ENCODE results near the gene ASPG.

DNA sequence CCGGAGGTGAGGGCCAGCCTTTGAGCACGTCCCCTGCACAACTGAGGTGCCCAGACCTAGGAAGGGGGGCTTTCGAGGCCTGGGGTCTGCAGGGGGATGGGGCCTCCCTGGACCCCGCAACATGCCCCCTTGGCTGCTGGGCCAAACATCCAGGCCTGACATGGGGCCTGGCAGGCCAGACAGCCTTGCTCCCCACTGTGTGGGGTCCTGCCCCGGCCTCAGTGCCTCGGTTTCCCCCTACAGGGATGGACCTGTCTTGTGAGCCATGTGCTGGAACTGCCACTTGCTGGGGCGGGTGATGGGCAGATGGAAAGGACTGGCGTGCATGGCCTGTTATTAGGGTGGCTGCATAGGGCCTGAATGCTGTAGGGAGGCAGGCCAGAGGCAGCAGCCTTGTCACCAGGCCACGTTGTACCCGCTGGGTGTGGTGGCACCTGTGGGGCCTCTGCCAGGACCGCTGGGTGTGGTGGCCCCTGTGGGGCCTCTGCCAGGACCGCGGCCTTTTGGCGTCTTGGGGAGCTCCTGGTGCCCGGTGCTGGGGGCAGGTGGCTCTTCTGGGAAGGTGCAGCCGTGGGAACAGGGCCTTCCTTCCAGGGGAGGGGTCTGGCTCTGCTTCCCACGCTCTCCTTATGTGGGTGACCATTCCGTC lies 20.4 kb downstream of the ASPG start:
- TF ChIP-seq, protein P1, sequence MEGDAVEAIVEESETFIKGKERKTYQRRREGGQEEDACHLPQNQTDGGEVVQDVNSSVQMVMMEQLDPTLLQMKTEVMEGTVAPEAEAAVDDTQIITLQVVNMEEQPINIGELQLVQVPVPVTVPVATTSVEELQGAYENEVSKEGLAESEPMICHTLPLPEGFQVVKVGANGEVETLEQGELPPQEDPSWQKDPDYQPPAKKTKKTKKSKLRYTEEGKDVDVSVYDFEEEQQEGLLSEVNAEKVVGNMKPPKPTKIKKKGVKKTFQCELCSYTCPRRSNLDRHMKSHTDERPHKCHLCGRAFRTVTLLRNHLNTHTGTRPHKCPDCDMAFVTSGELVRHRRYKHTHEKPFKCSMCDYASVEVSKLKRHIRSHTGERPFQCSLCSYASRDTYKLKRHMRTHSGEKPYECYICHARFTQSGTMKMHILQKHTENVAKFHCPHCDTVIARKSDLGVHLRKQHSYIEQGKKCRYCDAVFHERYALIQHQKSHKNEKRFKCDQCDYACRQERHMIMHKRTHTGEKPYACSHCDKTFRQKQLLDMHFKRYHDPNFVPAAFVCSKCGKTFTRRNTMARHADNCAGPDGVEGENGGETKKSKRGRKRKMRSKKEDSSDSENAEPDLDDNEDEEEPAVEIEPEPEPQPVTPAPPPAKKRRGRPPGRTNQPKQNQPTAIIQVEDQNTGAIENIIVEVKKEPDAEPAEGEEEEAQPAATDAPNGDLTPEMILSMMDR (IDR thresholded peaks at IDR 0.05), result no peak
- TF ChIP-seq EZH2phosphoT487 (IDR thresholded peaks at IDR 0.05), result no peak

Measured in neural progenitor cell (in vitro differentiated cells).